SK-MEL-5 (cell line): ENCODE data around the gene SHISA2. TPM values are rescaled to one million over a fixed set of nuclear protein-coding genes. Genes with fewer than 3 reads are reported as not detected.
A peak's percentile ranks its signal among the peaks of the same experiment; 100 is the strongest.

Experiments used
- DNase-seq: peaks from one replicate; pipeline ENCODE4 v3.0.0-alpha.2; 2016; ENCODE audit warnings: low read depth, low spot score
- in situ Hi-C: cut with HindIII; loops from 2 replicates; pipeline ENCODE4 v1.10.0; 2016; ENCODE audit warnings: low sequenced_read_pairs, high pct_unique_total_duplicates, low pct_unique_long_range_greater_than_20kb
- total RNA-seq: library from RNA; depleted of rRNA; stranded (reverse); fragments of >200 nt; shearing (Covaris generic); gene quantifications from 2 replicates; pipeline ENCODE4 v1.2.3, GENCODE V29; 2014

Gene SHISA2
- total RNA-seq, 1 experiment from 2014 or later: 51.3 TPM

DNA sequence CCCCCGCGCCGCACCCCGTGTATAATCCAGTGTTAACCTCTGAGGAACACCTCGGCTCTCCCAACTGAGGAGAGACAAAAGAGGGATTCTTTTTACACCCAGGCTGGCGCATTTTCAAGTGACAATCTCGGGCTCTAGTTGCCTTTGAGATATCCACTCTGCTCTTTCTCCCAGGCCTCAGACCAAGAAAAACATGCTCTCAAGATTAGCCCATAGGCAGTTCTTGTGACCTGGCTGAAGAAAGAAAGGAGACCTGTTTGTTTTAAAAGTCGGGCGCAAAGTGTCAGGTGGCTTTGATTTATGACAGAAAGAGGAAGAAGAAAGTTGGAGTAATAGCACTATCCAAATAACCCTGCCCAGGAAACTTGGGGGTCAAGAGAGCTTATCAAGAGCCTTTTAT lies 27.3 kb downstream of the SHISA2 start:
- peak; percentile 66 for DNase-seq
- in situ Hi-C loops: no loop called here

DNA sequence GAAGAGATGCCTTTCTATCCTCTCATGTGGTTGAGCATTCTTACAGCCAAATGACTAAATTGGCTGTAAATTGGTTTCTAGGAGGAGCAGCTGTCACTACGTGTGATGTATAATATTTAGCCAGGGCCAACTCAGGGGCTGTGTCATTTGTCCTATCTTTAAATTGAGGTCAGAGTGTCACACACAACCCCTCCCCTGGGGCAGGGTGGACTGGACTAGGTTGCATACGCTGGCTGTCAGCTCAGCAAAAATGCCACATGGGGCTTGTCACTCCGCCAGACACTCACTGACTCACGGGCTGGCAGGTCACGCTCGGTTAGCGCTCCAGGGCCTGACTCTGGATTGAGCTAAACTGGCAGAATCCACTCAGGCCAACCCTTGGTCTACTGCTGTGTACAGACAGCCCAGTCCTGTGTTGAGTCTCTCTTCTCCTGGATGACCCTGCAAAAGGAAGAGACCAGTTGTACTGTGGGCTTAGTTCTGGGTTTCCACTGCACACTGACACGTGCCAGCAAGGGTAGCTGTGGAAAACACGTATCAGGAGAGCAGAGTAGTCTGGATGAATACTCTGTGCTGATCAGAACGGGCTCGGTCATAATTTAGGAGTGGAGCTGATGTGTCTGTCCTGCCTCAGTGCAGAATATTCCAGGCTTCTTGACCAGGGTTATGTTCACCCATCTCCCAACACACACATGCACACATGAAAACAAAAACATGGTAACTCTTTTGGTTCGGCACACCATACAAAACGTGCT lies 29.1 kb downstream of the SHISA2 start:
- DNase-seq: no peak
- in situ Hi-C loops: no loop called here

DNA sequence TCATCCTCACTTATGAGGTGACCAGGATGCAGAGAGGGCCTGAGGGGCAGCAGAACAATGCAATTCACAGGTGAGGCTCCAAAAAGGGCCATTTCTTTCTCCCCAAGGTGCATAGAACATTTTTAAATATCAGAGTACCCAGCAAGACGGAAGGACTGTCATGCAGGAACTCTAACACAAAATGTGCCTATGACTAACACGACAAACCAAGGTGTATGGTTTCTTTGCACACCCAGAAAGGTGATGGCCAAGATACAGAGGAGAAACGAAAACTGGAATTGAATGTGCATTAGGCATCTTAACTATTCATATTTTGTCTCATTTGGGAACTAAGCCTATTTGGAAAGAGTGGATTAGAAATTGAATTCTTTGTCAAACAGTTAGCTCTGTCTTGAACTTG lies 29.9 kb downstream of the SHISA2 start:
- in situ Hi-C loops: no loop called here
- no peak for DNase-seq

DNA sequence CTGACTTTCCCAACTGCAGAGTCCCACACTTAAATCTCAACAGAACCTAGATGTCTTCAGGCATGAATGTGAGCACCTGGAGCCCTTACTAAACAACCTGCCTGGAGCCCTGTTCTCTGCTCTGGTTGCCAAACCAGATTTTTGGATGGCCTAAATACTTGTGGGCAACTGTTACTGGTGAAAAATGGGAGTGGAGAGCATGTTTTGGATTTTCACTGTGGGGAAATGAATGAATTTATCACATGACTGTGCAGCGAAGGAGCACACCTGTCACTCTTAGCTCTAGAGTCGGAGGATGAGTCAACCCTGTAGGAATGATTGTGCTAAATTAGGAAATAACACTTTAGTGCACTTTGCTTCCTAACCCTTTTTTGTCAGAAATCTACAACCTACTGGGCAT lies 30.3 kb downstream of the SHISA2 start:
- DNase-seq: no peak
- in situ Hi-C loops: no loop called here

DNA sequence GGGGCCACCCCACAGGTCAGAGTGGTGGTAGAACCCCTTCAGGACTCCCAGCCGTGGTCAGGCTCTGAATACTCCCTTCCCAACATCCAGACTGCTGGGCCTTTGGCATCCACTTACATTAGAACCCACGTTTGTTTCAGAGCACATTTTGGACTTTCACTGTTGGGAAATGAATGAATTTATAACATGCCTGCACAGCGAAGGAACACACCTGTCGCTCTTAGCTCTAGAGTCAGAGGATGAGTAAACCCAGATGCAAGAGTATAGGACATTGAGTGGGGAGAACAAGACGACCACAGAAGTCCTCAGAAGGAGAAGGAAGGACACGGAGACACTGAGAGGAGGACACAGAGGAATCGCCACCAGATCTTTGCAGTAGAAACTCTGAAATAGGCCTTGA lies 30.9 kb downstream of the SHISA2 start:
- no peak for DNase-seq
- in situ Hi-C loops: no loop called here

DNA sequence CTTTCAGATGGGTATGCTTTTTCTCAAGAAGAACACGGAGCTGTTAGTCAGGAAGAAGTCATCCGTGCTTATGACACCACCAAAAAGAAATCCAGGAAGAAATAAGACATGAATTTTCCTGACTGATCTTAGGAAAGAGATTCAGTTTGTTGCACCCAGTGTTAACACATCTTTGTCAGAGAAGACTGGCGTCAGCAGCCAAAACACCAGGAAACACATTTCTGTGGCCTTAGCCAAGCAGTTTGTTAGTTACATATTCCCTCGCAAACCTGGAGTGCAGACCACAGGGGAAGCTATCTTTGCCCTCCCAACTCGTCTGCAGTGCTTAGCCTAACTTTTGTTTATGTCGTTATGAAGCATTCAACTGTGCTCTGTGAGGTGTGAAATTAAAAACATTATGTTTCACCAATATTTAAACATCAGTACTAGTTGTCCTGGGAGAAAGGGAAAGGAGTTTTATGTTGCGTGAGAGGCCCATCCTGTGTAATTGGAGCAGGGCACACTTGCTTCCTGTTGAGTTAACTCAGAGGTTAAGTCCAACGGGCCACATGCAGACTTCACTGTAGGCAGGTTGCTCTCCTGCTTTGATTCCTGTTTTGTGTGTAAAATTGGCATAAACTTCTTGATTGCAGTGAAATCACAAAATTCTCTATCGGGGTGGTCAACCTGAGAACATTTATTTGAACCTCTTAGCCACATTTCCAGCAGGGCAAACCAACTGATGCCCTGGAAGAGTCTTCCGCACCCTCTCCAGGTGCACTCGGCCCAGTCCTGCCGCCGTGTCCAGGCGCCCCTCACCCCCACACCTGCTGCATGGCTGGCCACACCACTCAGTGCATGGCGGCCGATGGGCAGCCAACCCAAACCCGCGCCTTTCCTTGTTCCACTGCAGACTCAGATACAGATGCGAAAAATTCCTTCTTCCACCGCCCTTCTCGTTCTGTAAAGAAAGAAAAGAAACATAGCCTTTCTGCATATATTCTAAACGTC lies 31.6 kb downstream of the SHISA2 start:
- in situ Hi-C loops: no loop called here
- no peak for DNase-seq

DNA sequence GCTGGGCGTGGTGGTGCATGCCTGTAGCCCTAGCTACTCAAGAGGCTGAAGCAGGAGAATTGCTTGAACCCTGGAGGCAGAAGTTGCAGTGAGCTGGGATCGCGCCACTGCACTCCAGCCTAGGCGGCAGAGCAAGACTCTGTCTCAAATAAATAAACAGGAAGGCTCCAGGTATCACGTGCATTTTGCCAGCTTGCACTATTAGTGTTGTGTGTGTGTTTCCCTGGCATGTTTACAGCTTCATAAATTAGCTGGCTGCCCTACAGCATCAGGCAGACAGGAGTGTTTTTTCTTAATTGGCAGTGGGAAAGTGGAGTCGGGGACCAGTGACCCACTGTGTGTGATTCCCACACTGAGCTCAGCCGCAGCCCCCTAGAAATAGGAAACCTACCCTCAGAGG lies 32.6 kb downstream of the SHISA2 start:
- in situ Hi-C loops: no loop called here
- no peak for DNase-seq

DNA sequence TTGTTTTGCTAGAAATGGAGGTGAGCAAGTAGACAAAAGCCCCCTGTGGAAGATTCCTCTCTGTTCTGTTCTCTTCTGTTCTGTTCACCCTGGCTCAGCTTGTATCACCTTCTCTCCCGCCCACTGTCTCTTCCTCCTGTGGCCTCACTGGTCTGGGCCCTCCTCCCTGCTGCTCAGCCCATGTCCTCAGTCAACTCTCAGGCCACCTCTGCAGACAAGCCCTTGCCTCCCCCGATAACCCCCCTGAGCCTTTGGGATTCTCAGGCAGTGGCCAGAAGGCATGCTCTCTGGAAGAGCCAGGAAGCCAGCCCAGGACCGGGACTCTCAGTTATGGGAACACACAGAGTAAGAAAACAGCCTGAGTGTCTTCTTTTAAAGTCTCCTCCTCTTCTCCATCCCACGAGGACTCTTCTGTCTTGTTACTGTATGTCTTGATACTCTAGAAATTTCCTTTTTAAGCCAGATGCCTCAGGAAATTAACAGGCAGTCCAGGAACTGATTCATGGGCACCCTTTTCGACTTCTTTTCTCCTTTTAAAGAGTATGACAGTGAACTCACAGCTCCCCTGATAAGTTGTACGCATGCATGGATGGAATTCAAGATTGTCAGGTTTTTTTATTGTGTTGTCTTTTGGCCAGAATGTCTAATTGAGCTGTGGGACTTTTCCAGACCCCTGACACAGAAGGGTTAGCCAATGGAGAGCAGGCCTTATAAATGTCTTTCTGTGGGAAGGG lies 33.7 kb downstream of the SHISA2 start:
- no peak for DNase-seq
- in situ Hi-C loops: no loop called here

DNA sequence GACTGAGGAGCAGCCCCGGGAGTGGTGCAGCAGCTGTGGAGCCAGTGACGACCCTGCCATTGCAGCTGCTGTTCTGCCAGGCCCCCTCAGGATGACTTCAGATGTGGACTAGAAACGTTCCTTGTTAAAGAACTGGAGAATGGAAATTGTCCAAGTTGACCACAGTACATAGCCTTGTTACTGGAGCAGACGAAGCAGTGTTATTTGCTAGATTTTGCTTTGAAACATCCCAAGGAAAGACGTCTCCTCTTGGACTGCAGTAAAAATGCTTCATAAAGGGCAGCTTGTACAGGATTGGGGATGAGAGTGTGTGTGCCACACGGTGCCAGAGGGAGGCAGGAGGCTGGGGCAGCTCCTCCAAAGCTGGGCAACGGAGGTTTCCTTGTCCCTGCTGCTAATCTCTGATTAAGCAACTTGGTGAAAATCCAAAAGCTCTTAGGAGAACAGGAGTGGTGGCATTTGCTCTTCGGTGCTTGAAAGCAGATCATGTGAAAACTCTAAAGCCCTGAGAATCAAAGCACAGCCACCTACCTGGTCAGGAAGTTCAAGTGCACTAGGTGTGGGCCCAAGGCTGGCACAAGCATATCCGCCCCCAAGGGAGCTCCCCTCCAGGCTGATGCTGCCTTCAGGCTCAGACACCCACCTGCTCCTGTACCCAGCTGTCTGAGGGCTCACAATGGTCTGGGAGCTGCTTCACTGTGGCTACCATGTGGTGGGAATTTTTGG lies 34.5 kb downstream of the SHISA2 start:
- DNase-seq: no peak
- in situ Hi-C loops: no loop called here

DNA sequence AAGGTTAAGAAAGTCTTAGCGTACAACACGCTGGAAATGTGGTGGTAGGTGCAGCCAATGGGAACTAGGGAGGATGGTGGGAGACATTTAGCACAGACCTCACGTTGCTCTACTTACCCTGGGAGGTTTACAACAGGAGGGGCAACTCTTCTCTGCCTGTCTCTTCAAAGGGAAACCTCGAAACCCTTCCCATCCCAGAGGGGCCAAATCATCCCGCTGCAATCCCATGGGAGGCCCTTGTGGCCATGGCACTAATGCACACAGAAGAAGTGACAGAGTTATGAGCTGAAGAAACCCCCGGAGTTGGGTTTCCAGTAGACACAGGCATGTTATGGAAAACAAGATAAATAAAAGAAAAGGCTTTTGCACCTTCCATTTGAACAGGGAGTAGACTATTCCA lies 35.6 kb downstream of the SHISA2 start:
- DNase-seq: no peak
- in situ Hi-C loops: no loop called here

DNA sequence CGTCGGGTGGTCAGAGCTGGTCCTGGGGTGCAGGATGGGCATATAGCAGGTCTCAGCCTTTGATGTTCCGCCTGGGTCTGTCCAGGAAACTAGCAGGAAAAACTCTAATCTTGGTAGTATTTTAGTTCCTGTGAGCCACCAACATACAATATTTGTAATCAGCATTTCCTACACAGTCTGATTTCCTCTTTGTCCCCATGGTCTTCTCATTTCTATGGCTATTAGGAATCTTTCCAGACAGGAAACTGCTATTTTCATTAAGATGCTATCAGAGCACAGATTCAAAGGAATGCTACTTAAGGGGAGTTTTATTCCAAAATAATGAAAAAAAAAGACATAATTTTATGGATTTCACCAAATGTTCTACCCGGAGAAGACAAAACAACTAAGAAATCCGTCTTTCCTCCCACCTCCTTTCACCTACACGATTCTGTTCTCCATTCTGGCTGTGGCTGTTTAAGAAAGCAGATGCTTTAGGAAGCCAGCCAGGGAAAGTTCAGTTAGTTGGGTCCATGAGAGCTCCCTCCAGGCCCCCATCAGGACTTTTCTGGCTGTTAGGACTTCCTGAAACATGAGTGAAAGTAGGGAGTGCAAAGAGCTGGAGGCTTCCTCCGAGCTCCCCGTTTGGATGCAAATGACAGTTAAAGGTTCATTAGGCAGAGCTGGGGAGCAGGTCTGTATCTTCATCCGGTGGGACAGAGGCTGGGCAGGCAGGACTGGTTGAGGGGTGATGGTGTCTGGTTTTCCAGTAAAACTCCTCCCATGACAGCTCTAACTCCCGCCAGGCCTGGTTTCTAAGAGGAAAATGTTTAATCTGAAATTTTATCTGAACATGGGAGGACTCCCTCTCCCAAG lies 36.3 kb downstream of the SHISA2 start:
- DNase-seq: no peak
- in situ Hi-C loops: no loop called here

DNA sequence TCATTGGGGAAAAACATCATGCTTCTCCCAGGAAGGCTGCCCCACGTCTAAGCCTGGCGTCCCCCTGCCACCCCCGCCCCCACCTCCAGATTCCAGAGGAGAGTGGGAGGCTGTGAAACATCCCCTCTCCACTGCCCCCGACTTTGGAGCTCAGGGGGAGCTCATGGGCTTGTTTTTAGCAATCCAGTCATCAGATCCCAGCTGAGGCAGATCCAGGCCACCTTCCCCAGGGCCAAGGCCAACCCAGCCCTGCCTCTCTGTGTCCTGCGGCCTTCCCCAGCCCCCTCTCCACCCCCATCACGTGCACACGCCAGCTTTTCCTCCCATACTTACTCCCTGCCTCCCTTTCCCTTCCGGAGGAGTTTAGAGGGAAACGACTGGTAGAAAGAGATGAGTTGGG lies 38.8 kb downstream of the SHISA2 start:
- no peak for DNase-seq
- in situ Hi-C loops: no loop called here

DNA sequence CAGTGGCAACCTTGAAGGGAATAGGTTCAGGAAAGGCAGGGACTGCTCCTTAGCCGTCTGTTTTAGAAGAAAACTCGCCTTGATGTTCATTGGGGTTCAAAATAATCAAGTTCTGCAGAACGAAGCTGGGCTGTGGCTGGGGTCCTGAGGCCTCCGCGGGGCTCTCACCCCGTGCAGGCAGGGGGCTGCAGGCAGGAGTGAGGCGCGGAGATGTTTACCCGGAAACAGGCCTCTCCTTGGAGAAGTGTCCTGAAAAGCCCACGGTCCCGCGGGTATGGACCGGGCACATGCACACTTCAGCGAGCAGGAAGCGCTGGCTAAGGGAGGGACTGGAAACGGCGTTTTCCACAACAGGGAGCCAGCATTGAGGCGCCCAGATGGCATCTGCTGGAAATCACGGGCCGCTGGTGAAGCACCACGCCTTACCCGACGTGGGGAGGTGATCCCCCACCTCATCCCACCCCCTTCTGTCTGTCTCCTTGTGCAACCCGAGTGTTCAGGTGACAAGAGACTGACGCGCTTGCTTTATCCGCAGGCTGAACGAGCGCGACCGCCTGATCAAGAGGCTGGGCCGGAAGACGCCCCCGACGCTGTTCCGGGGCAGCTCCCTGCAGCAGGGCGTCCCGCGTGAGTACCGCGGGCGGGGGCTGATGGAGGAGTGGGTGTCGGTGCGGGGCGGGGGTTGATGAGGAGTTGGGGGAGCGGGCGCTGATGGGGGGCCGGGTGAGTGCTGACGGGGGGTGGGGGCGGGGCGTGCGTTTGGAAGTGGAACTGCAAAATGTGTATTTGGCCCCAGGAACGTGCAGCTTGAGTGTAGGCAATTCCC lies 39.6 kb downstream of the SHISA2 start:
- no peak for DNase-seq
- in situ Hi-C loops: no loop called here

DNA sequence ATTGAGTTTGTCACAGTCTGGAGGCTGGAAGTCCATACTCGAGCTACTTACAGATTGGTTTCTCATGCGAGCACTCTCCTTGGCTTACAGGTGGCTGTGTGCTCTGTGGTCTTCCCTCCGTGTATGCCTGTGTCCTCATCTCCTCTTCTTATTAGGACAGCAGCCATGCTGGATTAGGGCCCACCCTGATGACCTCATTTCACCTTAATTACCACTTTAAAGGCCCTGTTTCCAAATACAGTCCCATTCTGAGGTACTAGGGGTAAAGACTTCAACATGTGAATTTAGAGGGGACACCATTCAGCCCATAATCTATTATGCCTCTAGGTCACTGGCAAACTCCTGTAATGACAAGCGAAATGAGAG lies 40.6 kb downstream of the SHISA2 start:
- in situ Hi-C loops: no loop called here
- DNase-seq: no peak

DNA sequence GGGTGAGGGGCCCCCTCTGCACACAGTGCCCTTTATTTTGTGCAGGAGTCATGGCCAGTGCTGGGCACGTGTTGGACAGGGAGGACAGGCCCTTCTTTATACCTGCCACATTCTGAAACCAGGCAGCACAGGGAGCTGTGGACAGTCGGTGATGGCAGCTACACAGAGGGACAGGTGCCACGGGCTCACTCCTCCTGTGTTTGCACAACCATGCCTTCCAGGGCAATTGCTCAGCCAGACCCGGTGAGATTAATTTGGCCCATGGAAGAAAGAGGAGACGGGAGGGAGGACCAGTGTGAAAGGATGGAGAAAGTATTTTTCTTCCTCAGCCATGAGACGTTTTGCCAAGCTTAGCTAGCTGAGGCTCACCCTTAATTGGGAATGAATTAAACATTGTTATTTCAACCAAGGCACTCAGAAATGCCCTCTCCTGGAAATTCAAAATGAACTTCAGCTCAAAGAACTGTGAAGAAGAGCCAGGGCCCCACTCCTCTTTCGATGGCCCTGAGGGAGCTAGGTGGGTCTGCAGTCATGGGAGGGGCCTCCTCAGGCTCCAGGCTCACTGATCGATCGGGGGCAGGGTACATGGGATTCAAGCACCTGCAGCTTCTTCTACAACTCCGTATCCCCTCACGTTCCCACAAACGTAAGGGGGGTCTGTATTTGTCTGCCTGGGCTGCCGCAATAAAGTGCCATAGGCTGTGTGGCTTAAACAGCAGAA lies 41.2 kb downstream of the SHISA2 start:
- in situ Hi-C loops: no loop called here
- no peak for DNase-seq
